Activated CD4-positive, alpha-beta T cell treated with anti-CD3 and anti-CD28 coated beads, Interleukin-2, amount 10 ng/mL, durations not matched to agents 24 days and 14 days (primary cell): ENCODE measurements around the gene MBL2. TPM values are rescaled to one million over a fixed set of nuclear protein-coding genes. Genes with fewer than 3 reads are reported as not detected.
A peak's percentile ranks its signal among the peaks of the same experiment; 100 is the strongest.

Source experiments
- DNase-seq: peaks from one replicate; pipeline ENCODE4 v3.0.0; 2022
- H3K27ac Mint-ChIP-seq: one replicate; pipeline ENCODE4 v1.8.0; 2022; ENCODE audit warnings: mild to moderate bottlenecking, mixed read lengths
- H3K27me3 Mint-ChIP-seq: one replicate; pipeline ENCODE4 v1.8.0; 2022; ENCODE audit warnings: mixed read lengths
- H3K36me3 Mint-ChIP-seq: one replicate; pipeline ENCODE4 v1.8.0; 2022; ENCODE audit warnings: low read depth, mild to moderate bottlenecking, mixed read lengths
- H3K4me1 Mint-ChIP-seq: one replicate; pipeline ENCODE4 v1.8.0; 2021; ENCODE audit warnings: mixed read lengths
- H3K4me3 Mint-ChIP-seq: one replicate; pipeline ENCODE4 v1.8.0; 2022; ENCODE audit warnings: mild to moderate bottlenecking, moderate library complexity, mixed read lengths
- H3K9me3 Mint-ChIP-seq: one replicate; pipeline ENCODE4 v1.8.0; 2021; ENCODE audit warnings: mixed read lengths
- intact Hi-C: fragments of 100-400 bp; cut with micrococcal nuclease; formaldehyde crosslinking; loops from one replicate; pipeline ENCODE4 v1.15.1; 2023
- total RNA-seq: library from RNA; stranded (reverse); gene quantifications from 2 replicates; pipeline ENCODE4 v1.2.3, GENCODE V29; 2022

The MBL2 gene
- total RNA-seq, 1 donor from 2014 or later = not detected

- intact Hi-C loops = no loop called here
- Mint-ChIP-seq H3K36me3 (no peaks in the 10 kb centered on the region), H3K9me3 (no peaks in the 10 kb centered on the region), H3K27me3 (no peaks in the 10 kb centered on the region), H3K4me3 (no peak overlapping the region), H3K27ac (no peak overlapping the region), H3K4me1 (no peaks in the 10 kb centered on the region)
- no peak for DNase-seq
These were observed 14.2 kb downstream of the MBL2 start for GRCh38 chr10:52758406-52758805.

DNA sequence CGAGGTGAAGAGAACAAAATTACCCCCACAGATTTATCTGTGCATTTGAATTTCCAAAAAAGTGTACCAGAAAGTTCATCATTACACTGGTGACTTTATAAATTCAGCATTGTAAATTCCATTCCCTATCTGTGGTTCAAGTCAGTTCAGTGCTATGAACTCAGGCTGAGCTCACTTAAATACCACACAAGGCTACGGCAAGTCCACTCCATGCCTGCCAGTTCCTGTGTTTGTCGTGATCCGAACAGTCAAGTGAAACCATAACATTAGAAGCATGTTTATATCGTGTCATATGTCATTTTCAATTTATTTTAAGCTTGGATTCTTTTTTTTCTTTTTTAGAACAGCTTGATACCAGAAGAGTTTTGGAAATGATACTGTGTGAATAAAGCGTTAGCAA, 14.8 kb downstream of the MBL2 start:
- DNase-seq = no peak
- intact Hi-C loops = no loop called here
- Mint-ChIP-seq H3K27me3 (no peaks in the 10 kb centered on the region), H3K36me3 (no peaks in the 10 kb centered on the region), H3K9me3 (no peaks in the 10 kb centered on the region), H3K27ac (no peak overlapping the region), H3K4me1 (no peaks in the 10 kb centered on the region), H3K4me3 (no peak overlapping the region)

GRCh38 chr10:52756966-52757365, 15.6 kb downstream of the MBL2 start:
- no peaks in the 10 kb centered on the region for H3K27me3 Mint-ChIP-seq
- no peak for DNase-seq
- no peak overlapping the region for H3K4me3 Mint-ChIP-seq
- H3K9me3 Mint-ChIP-seq = no peaks in the 10 kb centered on the region
- no peak overlapping the region for H3K27ac Mint-ChIP-seq
- intact Hi-C loops = no loop called here
- H3K36me3 Mint-ChIP-seq = no peaks in the 10 kb centered on the region
- no peaks in the 10 kb centered on the region for H3K4me1 Mint-ChIP-seq

DNA sequence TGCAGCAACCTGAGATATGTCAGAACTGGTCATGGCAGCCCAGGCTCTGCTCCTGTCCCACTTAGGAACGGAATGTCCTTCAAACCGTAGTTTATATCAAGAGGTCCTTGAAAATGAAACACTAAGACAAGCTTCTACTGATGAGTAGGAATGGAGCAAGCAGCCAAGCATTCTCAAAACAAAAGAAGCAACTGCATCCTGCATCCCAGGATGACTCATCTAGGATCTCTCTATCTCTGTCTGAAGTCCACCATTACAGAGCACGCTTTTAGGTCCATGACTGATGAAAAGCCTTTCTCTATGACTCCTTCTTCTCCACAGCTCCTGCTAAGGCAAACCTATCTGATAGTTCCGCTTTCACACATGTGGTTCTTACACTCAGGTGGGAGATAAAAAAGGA, 16.3 kb downstream of the MBL2 start:
- no peak overlapping the region for H3K4me3 Mint-ChIP-seq
- H3K36me3 Mint-ChIP-seq = no peaks in the 10 kb centered on the region
- no peak overlapping the region for H3K27ac Mint-ChIP-seq
- intact Hi-C loops = no loop called here
- H3K27me3 Mint-ChIP-seq = no peaks in the 10 kb centered on the region
- H3K9me3 Mint-ChIP-seq = no peaks in the 10 kb centered on the region
- DNase-seq = no peak
- no peaks in the 10 kb centered on the region for H3K4me1 Mint-ChIP-seq

DNA sequence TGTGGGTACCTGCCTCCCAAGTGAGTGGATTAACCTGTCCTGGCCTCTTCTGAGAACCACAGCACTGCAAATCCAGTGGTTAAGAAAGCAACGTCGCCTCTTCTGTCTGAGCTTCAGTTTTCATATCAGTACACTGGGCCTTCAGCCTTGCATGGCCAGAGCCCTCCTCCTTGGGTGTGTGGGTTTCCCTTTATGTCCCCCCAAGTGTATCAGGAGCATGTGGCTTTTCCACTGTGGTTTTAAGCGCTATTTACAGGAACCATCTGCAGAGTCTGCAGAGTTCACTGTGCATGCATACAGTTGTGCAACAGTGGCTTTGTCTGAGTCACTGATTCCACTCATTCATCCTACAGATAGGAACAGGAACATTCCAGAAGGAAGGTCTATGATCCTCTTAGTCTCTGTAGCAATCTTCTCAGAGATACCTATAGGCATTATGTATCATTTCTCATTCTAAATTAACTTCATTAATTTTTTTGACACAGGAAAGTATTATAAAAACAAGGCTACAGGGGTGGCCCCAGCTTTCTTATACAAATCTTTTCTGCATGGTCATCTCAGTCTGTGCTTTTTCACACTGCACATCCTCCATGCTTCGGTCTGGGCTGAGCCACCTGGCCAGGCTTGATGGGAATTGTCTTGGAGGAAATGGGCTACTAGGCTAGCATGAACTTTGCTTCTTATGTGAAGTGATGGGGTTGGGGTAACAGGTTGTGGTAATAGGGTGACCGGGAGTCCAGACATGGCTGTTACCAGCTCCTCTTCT, 17.1 kb downstream of the MBL2 start:
- Mint-ChIP-seq H3K27me3 (no peaks in the 10 kb centered on the region), H3K36me3 (no peaks in the 10 kb centered on the region), H3K27ac (no peak overlapping the region), H3K4me3 (no peak overlapping the region), H3K9me3 (no peaks in the 10 kb centered on the region), H3K4me1 (no peaks in the 10 kb centered on the region)
- intact Hi-C loops = no loop called here
- DNase-seq = no peak

GRCh38 chr10:52752801-52753445, 19.7 kb downstream of the MBL2 start:
- Mint-ChIP-seq H3K9me3 (no peaks in the 10 kb centered on the region), H3K4me1 (no peaks in the 10 kb centered on the region), H3K4me3 (no peak overlapping the region), H3K27ac (no peak overlapping the region), H3K36me3 (no peaks in the 10 kb centered on the region), H3K27me3 (no peaks in the 10 kb centered on the region)
- intact Hi-C loops = no loop called here
- DNase-seq = no peak

- H3K9me3 Mint-ChIP-seq = no peaks in the 10 kb centered on the region
- no peaks in the 10 kb centered on the region for H3K4me1 Mint-ChIP-seq
- H3K27ac Mint-ChIP-seq = no peak overlapping the region
- intact Hi-C loops = no loop called here
- no peak overlapping the region for H3K4me3 Mint-ChIP-seq
- H3K27me3 Mint-ChIP-seq = no peaks in the 10 kb centered on the region
- no peak for DNase-seq
- H3K36me3 Mint-ChIP-seq = no peaks in the 10 kb centered on the region
These were observed 20.3 kb downstream of the MBL2 start for GRCh38 chr10:52752261-52752660.

DNA sequence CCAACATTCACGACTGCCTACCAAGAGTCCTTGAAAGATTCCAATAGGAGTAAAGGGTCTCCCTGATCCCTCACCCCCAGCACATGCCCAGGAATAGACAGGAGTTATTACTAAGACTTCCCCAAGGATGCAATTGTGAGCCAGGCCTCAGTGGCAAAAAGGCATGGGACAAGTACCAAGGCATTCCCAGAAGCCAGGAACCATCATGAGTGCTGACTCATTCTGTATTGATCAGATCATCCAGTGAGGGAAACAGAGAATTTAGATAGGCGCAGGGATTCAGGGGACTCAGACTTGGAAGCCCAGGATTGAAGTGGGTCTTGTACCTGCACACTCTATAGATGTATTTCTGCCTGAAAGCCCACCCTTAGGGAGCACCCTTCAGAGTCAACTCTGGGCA, 21.2 kb downstream of the MBL2 start:
- H3K36me3 Mint-ChIP-seq = no peaks in the 10 kb centered on the region
- H3K4me3 Mint-ChIP-seq = no peak overlapping the region
- no peaks in the 10 kb centered on the region for H3K4me1 Mint-ChIP-seq
- DNase-seq = peak; percentile 19
- no peak overlapping the region for H3K27ac Mint-ChIP-seq
- no peaks in the 10 kb centered on the region for H3K27me3 Mint-ChIP-seq
- intact Hi-C loops = no loop called here
- H3K9me3 Mint-ChIP-seq = no peaks in the 10 kb centered on the region

DNA sequence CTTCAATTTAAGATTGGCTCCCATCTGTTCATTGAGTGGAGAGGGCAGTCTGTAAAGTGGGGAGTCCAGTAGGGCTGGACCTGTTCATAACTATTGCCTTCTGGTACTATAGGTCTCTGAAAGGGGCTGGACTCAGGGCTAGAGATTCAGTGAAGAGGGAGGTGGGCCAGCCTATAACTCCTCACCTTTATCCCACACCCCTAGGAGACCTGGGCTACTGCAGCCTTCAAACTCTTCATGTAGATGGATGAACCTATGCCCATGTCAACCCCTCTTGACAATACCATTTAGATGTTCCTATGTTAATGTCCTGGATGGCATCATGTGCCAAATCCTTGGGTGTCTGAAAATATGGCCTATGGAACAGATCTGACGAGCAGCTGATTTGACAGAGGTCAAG, 22.0 kb downstream of the MBL2 start:
- no peak for DNase-seq
- intact Hi-C loops = no loop called here

GRCh38 chr10:52747694-52748093, 24.9 kb downstream of the MBL2 start:
- Mint-ChIP-seq H3K27me3 (no peaks in the 10 kb centered on the region), H3K4me3 (no peak overlapping the region), H3K4me1 (no peaks in the 10 kb centered on the region), H3K9me3 (no peaks in the 10 kb centered on the region), H3K36me3 (no peaks in the 10 kb centered on the region), H3K27ac (no peak overlapping the region)
- no peak for DNase-seq
- intact Hi-C loops = no loop called here

More for the DNA sequence above, 22.0 kb downstream of the MBL2 start:
- Mint-ChIP-seq H3K4me1 (no peaks in the 10 kb centered on the region), H3K27me3 (no peaks in the 10 kb centered on the region), H3K36me3 (no peaks in the 10 kb centered on the region), H3K9me3 (no peaks in the 10 kb centered on the region), H3K4me3 (no peak overlapping the region), H3K27ac (no peak overlapping the region)

- no peak overlapping the region for H3K4me3 Mint-ChIP-seq
- no peaks in the 10 kb centered on the region for H3K27me3 Mint-ChIP-seq
- H3K27ac Mint-ChIP-seq = no peak overlapping the region
- H3K9me3 Mint-ChIP-seq = no peaks in the 10 kb centered on the region
- no peak for DNase-seq
- no peaks in the 10 kb centered on the region for H3K36me3 Mint-ChIP-seq
- intact Hi-C loops = no loop called here
- H3K4me1 Mint-ChIP-seq = no peaks in the 10 kb centered on the region
These were observed 26.4 kb downstream of the MBL2 start for GRCh38 chr10:52746169-52746568.

- Mint-ChIP-seq H3K27me3 (no peaks in the 10 kb centered on the region), H3K27ac (no peak overlapping the region)
- intact Hi-C loops = no loop called here
These were observed 28.4 kb downstream of the MBL2 start for GRCh38 chr10:52744057-52744805.

DNA sequence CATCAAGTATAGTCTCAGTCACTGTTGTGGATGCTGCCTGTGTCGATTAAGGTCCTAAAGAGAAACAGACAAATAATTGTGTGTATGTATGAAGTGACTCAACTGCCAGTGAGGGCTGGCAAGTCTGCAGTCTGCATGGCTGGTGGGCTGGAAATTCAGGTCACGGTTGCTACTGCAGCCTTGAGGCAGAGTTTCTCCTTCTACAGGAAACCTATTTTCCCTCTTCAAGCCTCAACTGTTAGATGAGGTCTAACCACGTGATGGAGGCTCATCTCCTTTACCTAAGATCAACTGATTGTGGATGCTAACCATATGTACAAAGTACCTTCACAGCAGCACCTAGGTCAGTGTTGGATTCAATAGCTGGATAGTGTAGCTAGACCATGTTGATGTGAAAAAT, 29.9 kb downstream of the MBL2 start:
- Mint-ChIP-seq H3K27me3 (no peaks in the 10 kb centered on the region), H3K36me3 (no peaks in the 10 kb centered on the region), H3K4me1 (no peaks in the 10 kb centered on the region), H3K27ac (no peak overlapping the region), H3K4me3 (no peak overlapping the region), H3K9me3 (no peaks in the 10 kb centered on the region)
- intact Hi-C loops = no loop called here
- DNase-seq = no peak

More at GRCh38 chr10:52744057-52744805, 28.4 kb downstream of the MBL2 start:
- no peaks in the 10 kb centered on the region for H3K36me3 Mint-ChIP-seq
- no peak for DNase-seq
- H3K4me1 Mint-ChIP-seq = no peaks in the 10 kb centered on the region
- H3K4me3 Mint-ChIP-seq = no peak overlapping the region
- H3K9me3 Mint-ChIP-seq = no peaks in the 10 kb centered on the region

DNA sequence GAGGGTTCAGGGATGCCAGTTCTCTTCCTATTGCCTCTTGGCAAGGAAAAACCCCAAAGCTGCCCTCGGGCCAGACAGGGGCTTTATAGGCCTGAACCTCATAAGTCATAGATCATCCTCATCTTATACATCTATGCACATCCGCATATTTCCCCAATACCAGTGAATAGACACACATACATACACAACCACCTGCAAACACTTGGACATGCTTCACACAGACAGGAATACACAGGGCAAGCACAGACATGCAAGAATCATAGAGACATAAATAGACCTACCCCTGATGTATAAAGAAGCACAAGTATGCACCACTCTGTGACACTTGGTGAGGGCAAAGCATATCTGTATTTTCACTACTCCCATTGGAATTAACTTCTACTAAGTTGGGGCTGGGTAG, 30.7 kb downstream of the MBL2 start:
- intact Hi-C loops = loop anchor here (1.0 kb wide), 1 partner anchor 38 kb away; no protein-coding TSS in a partner anchor
- H3K27ac Mint-ChIP-seq = no peak overlapping the region
- DNase-seq = no peak
- no peaks in the 10 kb centered on the region for H3K36me3 Mint-ChIP-seq
- H3K27me3 Mint-ChIP-seq = no peaks in the 10 kb centered on the region
- H3K4me1 Mint-ChIP-seq = no peaks in the 10 kb centered on the region
- H3K4me3 Mint-ChIP-seq = no peak overlapping the region
- no peaks in the 10 kb centered on the region for H3K9me3 Mint-ChIP-seq
